NCI-H2107 (cell line): ENCODE results near the gene XRN2.

Source experiments
- DNase-seq: peaks from one replicate; lab custom pipeline; 2025; lab: John Stamatoyannopoulos, UW

XRN2 gene

DNA sequence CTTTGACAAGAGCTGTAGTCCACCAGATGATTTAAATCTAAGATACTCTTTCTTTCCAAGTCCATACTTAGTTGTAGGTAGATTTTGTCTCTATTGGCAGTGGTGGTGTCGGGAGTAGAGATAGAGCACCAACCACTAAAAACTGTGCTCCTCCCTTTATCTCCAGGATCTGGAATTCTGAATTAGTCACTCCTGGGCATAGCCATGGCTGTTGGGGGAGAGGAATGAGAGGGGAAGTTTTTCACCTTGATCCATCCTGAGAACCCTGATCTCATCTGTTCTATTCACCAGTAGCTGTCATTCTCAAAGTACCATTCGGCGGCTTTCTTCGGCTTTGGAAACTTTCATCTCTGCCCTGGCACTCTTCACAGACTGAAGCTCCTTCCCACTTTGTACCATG is 129.8 kb downstream of the XRN2 start:
- no peak for DNase-seq

GRCh38 chr20:21433329-21433890 is 130.3 kb downstream of the XRN2 start:
- no peak for DNase-seq

DNA sequence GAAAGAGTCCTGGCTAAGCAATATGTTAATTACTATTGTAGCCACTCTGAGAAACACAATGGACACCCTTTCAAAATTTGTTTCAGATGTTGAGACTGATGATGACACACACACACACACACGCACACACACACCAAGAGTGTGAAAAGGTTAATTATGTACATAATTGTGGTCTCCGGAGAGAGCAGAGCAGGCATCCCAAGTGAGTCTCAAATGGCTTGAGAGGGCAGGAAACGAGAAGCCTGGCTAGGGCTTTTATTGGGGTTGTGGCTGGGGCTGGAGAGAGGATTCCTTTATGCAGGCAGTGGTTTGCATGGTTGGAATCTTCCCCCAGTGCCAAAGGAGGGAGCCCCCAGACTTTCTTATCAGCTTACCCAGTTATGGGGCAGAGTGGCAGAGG is 132.4 kb downstream of the XRN2 start:
- DNase-seq: no peak

DNA sequence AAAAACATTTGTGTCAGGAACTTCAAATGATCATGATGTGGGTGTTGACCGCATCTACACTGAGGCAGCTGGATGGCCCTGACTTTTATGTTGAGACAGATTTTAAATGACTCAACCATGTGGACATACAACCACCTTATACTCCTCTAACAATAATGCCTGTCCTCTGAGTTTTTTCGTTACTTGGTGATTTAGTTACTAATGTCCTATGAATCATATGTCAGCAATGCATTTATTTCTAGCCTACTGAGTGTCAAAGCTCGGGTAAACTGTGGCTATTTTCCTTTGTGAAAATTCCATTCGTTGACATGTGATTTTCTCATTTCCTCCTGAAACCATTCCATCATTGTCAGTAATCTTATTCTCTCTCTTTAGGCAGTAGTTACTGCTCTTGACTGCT is 133.1 kb downstream of the XRN2 start:
- no peak for DNase-seq

DNA sequence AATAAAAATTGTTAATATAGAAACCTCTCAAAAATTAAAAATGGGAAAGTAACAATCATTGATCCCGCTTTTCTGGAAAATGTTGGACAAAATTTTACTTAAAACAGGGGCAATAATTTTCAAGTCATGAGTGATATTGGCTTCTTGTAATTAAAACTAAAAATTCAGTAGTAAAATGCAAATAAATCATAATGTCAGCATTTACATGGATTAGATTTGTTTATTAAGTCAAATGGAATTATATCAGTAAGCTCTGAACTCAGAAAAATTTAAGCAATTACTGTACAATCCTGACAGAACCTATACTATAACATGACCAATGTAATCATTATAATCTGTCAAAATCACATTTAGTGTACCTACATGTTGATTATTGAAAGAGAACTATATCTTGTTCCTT is 134.1 kb downstream of the XRN2 start:
- DNase-seq: no peak

- DNase-seq: no peak
Measured at GRCh38 chr20:21437816-21438215, 134.7 kb downstream of the XRN2 start.
